Stomach smooth muscle (tissue), 2 donors: ENCODE data around the gene MAP1B.
A peak's percentile ranks its signal among the peaks of the same experiment; 100 is the strongest.

ENCODE experiments used
- H3K27ac ChIP-seq: one replicate; pipeline ENCODE4 v1.7.0; 2013; ENCODE audit warnings: mild to moderate bottlenecking, low read length, inconsistent platforms
- H3K27me3 ChIP-seq, 2 donors: one replicate each; pipeline ENCODE4 v1.7.0; 2013; ENCODE audit warnings: low read length in 2 of 2; ENCODE audit not compliant: insufficient read depth in 2 of 2, control insufficient read depth in 1 of 2
- H3K36me3 ChIP-seq, 2 donors: one replicate each; pipeline ENCODE4 v1.7.0; 2013; ENCODE audit warnings: low read length in 2 of 2; ENCODE audit not compliant: control insufficient read depth in 2 of 2, insufficient read depth in 2 of 2
- H3K4me1 ChIP-seq: one replicate; pipeline ENCODE4 v1.7.0; 2013; ENCODE audit warnings: low read length; ENCODE audit not compliant: control insufficient read depth, insufficient read depth
- H3K4me3 ChIP-seq, 2 donors: one replicate each; pipeline ENCODE4 v1.7.0; 2013; ENCODE audit warnings: low read length in 2 of 2
- H3K9ac ChIP-seq, 2 donors: one replicate each; pipeline ENCODE4 v1.7.0; 2013; ENCODE audit warnings: low read length in 2 of 2, mild to moderate bottlenecking in 1 of 2
- H3K9me3 ChIP-seq, 2 donors: one replicate each; pipeline ENCODE4 v1.7.0; 2013; ENCODE audit warnings: low read length in 2 of 2; ENCODE audit not compliant: control insufficient read depth in 2 of 2
- donor health status: healthy.
- donor health status: Pancreatic carcinoma.

Gene MAP1B

DNA sequence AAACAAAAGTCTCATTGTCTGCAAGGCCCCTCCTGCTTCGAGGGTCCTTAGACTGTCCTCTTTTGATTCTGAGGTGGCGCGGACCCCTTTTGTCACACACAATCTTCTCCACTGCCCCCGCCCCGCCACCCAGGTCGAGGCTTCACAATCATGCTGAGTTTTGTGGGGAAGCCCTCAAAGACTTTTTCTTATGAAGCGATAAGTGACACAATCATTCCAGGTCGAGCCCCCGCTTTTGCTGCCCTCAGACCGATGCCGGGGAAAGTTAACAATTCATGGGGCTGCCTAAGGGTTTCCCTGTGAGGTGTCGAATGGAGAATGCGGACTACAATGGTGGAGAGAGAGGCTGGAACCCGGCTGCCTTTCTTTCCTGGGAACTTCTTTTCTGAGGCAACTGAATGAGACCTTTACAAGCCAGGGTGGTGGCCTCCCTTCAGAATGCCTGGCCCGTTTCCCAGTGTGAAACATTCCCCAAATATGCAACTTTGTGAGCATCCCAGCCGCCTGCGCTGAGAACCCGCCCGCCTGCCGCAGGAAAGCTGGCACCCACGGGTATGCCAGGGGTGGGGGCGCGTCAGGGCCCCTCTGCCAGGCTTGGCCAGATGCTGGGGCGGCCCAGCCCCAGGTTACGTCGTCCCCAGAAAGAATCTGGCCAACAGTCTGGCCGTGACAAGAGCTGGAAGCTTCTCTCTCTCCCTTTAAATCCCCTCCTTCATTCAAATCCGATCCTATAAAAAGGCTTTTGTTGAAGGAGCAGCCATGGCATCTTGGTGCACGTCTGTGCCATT lies 71.9 kb downstream of the MAP1B start:
- peak overlapping the region; percentile 36 to 42 for H3K9ac ChIP-seq
- H3K27ac ChIP-seq: peak overlapping the region; percentile 78
- H3K4me1 ChIP-seq: peaks cover 24% of the 10 kb centered on the region
- no peaks in the 10 kb centered on the region for H3K9me3 ChIP-seq
- H3K4me3 ChIP-seq: peak overlapping the region; percentile 61 to 68
- H3K27me3 ChIP-seq: no peaks in the 10 kb centered on the region
- H3K36me3 ChIP-seq: peaks cover 0 to 7% of the 10 kb centered on the region in 2 donors

DNA sequence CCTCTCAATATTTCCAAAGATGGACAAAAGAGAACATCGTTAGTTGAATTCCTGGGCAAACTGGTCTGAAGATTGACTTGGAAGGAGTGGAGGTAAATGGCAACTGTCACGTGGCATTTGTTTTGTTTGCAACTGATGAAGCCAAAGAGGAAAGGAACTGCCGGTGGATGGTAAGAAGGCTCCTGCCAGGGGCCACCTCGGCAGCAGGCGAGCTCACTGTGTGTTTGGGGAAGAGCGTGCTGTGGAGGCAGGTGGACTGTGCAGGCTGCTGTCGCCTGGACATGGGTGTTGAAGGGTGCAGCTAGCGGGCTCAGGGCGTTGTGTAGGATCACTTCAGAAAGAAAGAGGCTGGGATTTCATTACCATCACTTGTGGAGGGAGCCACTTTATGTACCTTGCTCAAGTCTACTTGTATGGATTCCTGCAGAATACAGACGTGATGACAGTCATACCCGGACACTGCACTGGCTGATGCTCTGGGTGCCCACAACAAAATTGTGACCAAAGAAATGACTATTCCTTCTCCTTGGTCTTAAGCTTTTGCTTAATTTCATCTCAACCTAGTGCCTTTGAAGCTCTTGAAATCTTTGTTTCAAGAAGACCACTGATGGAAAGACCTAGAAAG lies 72.7 kb downstream of the MAP1B start:
- Histone ChIP-seq H3K9ac (peak overlapping the region; percentile 31 to 42), H3K4me3 (peak overlapping the region; percentile 61 to 68), H3K27me3 (no peaks in the 10 kb centered on the region), H3K27ac (peak overlapping the region; percentile 78), H3K4me1 (peaks cover 31% of the 10 kb centered on the region), H3K36me3 (peaks cover 0 to 10% of the 10 kb centered on the region in 2 donors), H3K9me3 (no peaks in the 10 kb centered on the region)

DNA sequence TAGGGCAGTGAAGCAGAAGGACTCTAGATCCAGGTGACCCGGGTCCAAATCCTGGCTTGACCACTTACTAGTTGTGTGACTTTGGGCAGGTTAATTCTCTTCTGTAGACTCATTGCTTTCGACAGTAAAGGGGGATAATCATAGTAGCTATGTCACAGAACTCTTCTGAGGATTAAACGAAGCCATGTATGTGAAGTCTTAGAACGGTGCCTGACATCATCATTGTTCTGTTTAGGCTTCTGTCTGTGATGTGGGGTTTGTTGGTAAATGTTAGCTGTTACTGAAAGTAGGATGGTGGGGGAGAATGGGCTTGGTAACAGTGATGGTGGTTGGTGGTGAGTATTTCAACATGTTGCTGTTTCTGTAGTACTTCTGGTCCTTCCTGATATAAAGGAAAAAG lies 73.7 kb downstream of the MAP1B start:
- no peak overlapping the region for H3K9ac ChIP-seq
- no peak overlapping the region for H3K4me3 ChIP-seq
- H3K27me3 ChIP-seq: no peaks in the 10 kb centered on the region
- no peak overlapping the region for H3K27ac ChIP-seq
- no peaks in the 10 kb centered on the region for H3K9me3 ChIP-seq
- H3K4me1 ChIP-seq: peaks cover 41% of the 10 kb centered on the region
- H3K36me3 ChIP-seq: peaks cover 0 to 13% of the 10 kb centered on the region in 2 donors

DNA sequence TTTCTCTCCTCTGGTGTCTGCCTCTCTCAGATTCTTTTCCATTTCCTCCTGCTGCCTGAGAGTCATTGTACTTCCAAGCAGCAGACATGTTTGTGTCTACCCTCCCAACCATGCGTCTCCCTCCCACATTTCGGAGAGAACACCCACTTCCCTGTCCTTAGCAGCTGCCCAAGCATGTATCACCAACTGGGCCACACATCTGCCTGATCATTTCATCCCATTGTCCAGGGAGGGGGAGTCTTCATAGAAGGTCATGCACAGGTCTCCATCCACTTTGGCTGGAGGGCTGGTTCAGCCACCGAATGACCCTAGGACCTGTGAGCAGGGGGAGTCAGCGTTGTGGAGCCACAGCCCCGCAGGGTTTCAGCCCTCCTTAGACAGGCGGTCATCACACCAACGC lies 75.4 kb downstream of the MAP1B start:
- peaks cover 48% of the 10 kb centered on the region for H3K4me1 ChIP-seq
- no peak overlapping the region for H3K4me3 ChIP-seq
- H3K36me3 ChIP-seq: peaks cover 8 to 16% of the 10 kb centered on the region in 2 donors
- H3K27me3 ChIP-seq: no peaks in the 10 kb centered on the region
- H3K9ac ChIP-seq: no peak overlapping the region
- no peaks in the 10 kb centered on the region for H3K9me3 ChIP-seq
- no peak overlapping the region for H3K27ac ChIP-seq

DNA sequence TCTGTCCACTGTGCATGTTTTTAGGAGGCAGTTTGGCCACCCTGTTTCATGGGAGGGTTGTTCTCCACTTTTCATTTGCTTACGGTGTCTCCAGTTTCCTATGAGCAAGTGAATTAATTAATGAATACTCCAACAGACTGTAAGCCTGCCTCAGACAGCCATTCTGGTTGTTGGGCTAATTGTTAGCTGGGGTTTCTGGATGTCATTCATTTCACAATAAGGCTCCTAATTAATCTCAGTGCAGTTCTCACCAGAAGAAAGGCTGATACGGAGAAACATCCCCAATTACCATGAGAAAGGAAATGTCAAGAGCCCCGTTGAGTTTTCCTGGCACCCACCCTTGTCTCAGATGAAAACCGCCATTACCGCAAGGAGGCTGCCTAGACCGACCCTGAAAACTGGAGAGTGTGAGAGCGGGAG lies 75.8 kb downstream of the MAP1B start:
- Histone ChIP-seq H3K4me1 (peaks cover 49% of the 10 kb centered on the region), H3K9me3 (no peaks in the 10 kb centered on the region), H3K4me3 (no peak overlapping the region), H3K36me3 (peaks cover 12 to 20% of the 10 kb centered on the region in 2 donors), H3K9ac (no peak overlapping the region), H3K27me3 (no peaks in the 10 kb centered on the region), H3K27ac (no peak overlapping the region)

DNA sequence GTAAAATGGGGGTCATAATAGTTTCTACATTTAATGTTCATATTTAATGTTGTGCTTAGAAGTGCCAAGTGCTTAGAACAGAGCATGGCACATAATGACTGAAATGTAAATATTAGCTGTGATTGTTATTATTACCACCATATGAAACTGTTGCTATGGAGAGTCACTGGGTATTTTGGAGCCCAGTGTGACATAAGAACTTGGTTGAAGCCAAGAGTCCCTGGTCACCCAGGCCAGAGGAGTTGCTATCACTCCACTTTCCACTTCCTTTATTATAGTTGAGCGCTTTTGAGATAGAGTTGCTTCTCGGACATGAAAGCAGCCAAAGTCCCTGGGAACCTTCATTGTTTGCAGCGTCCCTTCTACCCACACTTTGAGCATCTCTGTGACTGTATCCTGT lies 77.1 kb downstream of the MAP1B start:
- Histone ChIP-seq H3K4me1 (peaks cover 43% of the 10 kb centered on the region), H3K9ac (no peak overlapping the region), H3K27me3 (no peaks in the 10 kb centered on the region), H3K27ac (no peak overlapping the region), H3K4me3 (peak overlapping the region in 1 of 2 donors; percentile 10), H3K9me3 (no peaks in the 10 kb centered on the region), H3K36me3 (peaks cover 18 to 28% of the 10 kb centered on the region in 2 donors)

DNA sequence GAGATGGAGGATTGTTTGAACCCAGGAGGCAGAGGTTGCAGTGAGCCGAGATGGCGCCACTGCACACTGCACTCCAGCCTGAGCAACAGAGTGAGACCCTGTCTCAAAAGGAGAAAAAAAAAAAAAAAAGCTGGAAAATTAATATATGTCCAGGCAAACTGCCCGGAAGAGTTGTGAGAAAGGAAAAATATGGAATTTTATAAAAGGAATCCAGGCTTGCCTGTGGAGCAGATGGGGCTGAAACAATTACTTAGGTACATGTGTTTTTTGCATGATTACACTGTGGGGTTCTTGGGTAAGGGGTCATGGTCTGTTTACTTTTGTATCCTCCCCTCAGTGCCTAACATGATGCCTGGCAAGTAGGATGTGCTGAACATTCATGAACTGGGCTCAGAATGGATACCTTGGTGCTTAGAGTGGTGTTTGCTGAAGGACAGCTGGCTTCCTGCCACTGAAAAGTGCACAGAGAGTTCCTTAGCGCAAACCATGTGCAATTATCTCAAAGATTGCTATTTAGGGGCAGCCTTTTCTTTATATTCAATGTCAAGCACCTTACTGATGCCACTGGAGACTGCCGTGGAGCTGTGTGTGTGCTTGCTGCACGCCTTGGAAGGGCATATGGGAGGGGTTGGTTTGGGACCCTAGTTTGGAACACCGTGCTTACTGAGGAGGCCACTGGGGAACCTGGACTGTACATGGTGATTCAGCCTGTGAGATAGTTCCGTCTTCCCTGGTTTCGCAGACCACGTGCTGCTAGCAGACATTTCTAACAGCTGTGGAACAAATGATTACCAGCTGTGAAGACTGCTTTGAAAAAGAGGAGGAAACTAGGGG lies 78.4 kb downstream of the MAP1B start:
- peaks cover 37% of the 10 kb centered on the region for H3K4me1 ChIP-seq
- no peak overlapping the region for H3K27ac ChIP-seq
- no peaks in the 10 kb centered on the region for H3K27me3 ChIP-seq
- H3K36me3 ChIP-seq: peaks cover 18 to 28% of the 10 kb centered on the region in 2 donors
- no peaks in the 10 kb centered on the region for H3K9me3 ChIP-seq
- no peak overlapping the region for H3K9ac ChIP-seq
- no peak overlapping the region for H3K4me3 ChIP-seq

DNA sequence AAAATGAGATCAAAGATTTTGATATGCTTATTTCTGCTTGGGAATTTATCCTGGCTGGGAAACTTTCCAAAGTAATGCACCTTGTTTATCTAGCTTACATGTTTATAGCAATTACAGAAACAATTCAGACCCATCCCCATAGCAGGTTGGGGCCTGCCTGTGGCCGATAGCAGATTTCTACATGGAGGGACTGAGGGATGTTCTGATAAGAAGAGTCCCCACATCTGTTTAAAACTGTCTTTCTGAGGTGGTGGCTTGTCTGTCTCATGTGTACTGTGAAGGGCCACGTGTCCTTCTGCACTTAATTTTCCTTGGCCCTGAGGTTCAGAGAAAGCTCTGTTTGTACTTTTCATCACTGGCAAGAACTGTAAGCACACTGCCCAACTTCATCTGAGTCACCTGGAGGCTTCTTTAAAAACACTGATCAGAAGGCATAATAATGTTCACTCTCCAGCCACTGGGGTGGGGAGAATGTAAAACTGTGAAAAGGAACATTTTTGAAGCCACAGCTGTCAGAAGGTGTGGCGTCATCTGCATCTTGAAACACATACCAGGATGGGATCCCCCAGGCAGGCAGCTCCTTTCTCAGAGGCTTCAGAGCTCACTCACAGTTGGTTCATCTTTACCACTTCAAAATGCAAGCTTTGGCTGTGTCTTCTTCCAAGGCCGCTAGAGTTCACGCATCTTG lies 80.3 kb downstream of the MAP1B start:
- no peak overlapping the region for H3K4me3 ChIP-seq
- H3K4me1 ChIP-seq: peaks cover 39% of the 10 kb centered on the region
- H3K36me3 ChIP-seq: peaks cover 18 to 31% of the 10 kb centered on the region in 2 donors
- no peak overlapping the region for H3K9ac ChIP-seq
- no peaks in the 10 kb centered on the region for H3K9me3 ChIP-seq
- H3K27ac ChIP-seq: no peak overlapping the region
- no peaks in the 10 kb centered on the region for H3K27me3 ChIP-seq

DNA sequence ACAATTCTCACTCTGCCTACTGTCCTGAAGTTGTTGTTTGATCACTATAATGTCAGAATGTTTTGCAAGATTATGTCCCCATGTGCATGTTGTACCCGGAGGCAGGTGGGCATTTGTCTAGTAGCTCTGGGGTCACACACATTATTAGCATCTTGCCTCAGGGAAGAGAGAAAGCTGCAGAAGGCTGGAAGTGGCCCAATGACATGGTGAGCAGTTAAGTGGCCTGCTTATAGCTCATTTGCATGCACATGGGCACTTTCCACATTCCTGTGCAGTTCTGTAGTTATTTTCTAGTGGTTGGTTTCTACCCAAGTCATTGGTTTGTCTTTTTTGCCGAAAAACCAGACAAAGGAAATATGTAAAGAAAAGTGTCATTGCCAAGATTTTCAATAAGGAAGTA lies 80.9 kb downstream of the MAP1B start:
- H3K27me3 ChIP-seq: no peaks in the 10 kb centered on the region
- no peak overlapping the region for H3K9ac ChIP-seq
- peaks cover 35% of the 10 kb centered on the region for H3K4me1 ChIP-seq
- H3K4me3 ChIP-seq: no peak overlapping the region
- no peaks in the 10 kb centered on the region for H3K9me3 ChIP-seq
- peaks cover 18 to 35% of the 10 kb centered on the region in 2 donors for H3K36me3 ChIP-seq
- no peak overlapping the region for H3K27ac ChIP-seq

DNA sequence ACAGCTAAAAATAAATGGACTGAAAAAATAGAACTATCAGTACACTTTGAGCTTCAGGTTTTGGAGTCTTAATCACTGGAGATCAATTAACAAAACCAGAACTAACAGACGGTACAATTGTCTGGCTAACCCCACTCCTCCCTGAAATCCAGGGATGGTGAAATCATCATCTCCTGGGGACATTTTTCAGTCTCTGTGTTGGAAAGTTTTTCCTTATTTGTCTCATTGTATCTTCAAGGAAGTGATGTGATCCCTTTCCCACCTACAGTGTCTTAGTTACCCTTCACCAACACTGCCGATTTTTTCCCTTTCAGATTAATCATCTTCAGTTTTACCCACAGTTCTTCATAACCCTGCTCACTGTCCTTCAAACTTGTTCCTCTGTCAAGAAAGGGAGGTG lies 81.9 kb downstream of the MAP1B start:
- H3K4me1 ChIP-seq: peaks cover 28% of the 10 kb centered on the region

More for the DNA sequence above, 81.9 kb downstream of the MAP1B start:
- Histone ChIP-seq H3K9ac (no peak overlapping the region), H3K27me3 (no peaks in the 10 kb centered on the region), H3K4me3 (no peak overlapping the region), H3K36me3 (peaks cover 26 to 41% of the 10 kb centered on the region in 2 donors), H3K9me3 (no peaks in the 10 kb centered on the region), H3K27ac (no peak overlapping the region)
